HepG2 (cell line): ENCODE data around the gene BAIAP2L1. TPM values are rescaled to one million over a fixed set of nuclear protein-coding genes. Genes with fewer than 3 reads are reported as not detected.

Experiments
- ATF1 ChIP-seq: IDR thresholded peaks from 2 replicates; pipeline ENCODE4 v1.6.1; 2016; ENCODE audit warnings: mild to moderate bottlenecking, control low read depth
- MED13 ChIP-seq: sonication (generic); formaldehyde crosslinking; IDR thresholded peaks from 2 replicates; pipeline ENCODE4 v1.5.0; 2020; ENCODE audit warnings: missing genetic modification reagents
- PAF1 ChIP-seq: IDR thresholded peaks from 2 replicates; pipeline ENCODE4 v1.6.1; 2016; ENCODE audit warnings: missing genetic modification reagents, missing compliant biosample characterization
- PHF8 ChIP-seq: sonication (generic); formaldehyde crosslinking; IDR thresholded peaks from 2 replicates; pipeline ENCODE4 v1.5.0; 2020; ENCODE audit warnings: missing genetic modification reagents
- POGZ ChIP-seq: sonication (generic); formaldehyde crosslinking; IDR thresholded peaks from 2 replicates; pipeline ENCODE4 v1.4.0; 2020; ENCODE audit warnings: mild to moderate bottlenecking, missing genetic modification reagents
- SRSF9 ChIP-seq: fragments of 200-400 bp; formaldehyde crosslinking; IDR thresholded peaks from 2 replicates; pipeline ENCODE4 v1.6.1; 2018; ENCODE audit warnings: borderline replicate concordance, mild to moderate bottlenecking, low read depth, low read length; ENCODE audit not compliant: insufficient read depth, poor library complexity, severe bottlenecking
- ZKSCAN5 ChIP-seq: sonication (generic); formaldehyde crosslinking; IDR thresholded peaks from 2 replicates; pipeline ENCODE4 v1.5.1; 2020; ENCODE audit warnings: mild to moderate bottlenecking, missing genetic modification reagents
- ZNF367 ChIP-seq: sonication (generic); formaldehyde crosslinking; IDR thresholded peaks from 2 replicates; pipeline ENCODE4 v1.4.0; 2020; ENCODE audit warnings: missing genetic modification reagents, borderline replicate concordance
- ZNF564 ChIP-seq: sonication (generic); formaldehyde crosslinking; IDR thresholded peaks from 2 replicates; pipeline ENCODE4 v1.8.1; 2023; ENCODE audit warnings: mild to moderate bottlenecking, missing genetic modification reagents
- ZNF629 ChIP-seq: sonication (generic); formaldehyde crosslinking; conservative IDR thresholded peaks from 2 replicates; pipeline ENCODE4 v1.5.0; 2020; ENCODE audit warnings: missing genetic modification reagents
- ZNF672 ChIP-seq: sonication (generic); formaldehyde crosslinking; IDR thresholded peaks from 2 replicates; pipeline ENCODE4 v1.8.1; 2022; ENCODE audit warnings: missing genetic modification reagents
- ZNF703 ChIP-seq: sonication (generic); formaldehyde crosslinking; IDR thresholded peaks from 2 replicates; pipeline ENCODE4 v1.5.1; 2020; ENCODE audit warnings: missing genetic modification reagents, mild to moderate bottlenecking, moderate library complexity, borderline replicate concordance
- polyA plus RNA-seq, 8 experiments: library from polyadenylated mRNA; depleted of rRNA in 3 of 8; stranded (reverse) in 7 of 8; unstranded in 1 of 8; fragments of >200 nt; fragmentation: Illumina TruSeq in 4 of 8; extraction: Trizol in 4 of 8; gene quantifications; 2 replicates each; pipeline versions ENCODE4 v1.2.1 to v1.2.3, GENCODE V29; 2011 to 2016; ENCODE audit warnings: low read depth in 4 of 8, missing spikeins in 1 of 8, mixed read lengths in 1 of 8; ENCODE audit not compliant: insufficient read depth in 1 of 8
- total RNA-seq, 5 experiments: library from RNA; depleted of rRNA; stranded (reverse); fragments of >200 nt; fragmentation: Illumina TruSeq; extraction: Trizol; gene quantifications; 2 replicates each; pipeline ENCODE4 v1.2.3, GENCODE V29; 2016; ENCODE audit warnings: low read depth in 1 of 5
- TF ChIP-seq, protein P1 (sequence below): sonication (generic); formaldehyde crosslinking; IDR thresholded peaks from 2 replicates; pipeline ENCODE4 v1.5.0; 2020; ENCODE audit warnings: missing genetic modification reagents
- TF ChIP-seq, protein P2 (sequence below): sonication (generic); formaldehyde crosslinking; IDR thresholded peaks from 2 replicates; pipeline ENCODE4; 2020; ENCODE audit warnings: missing genetic modification reagents, mild to moderate bottlenecking, borderline replicate concordance
- TF ChIP-seq, protein P3 (sequence below): sonication (generic); formaldehyde crosslinking; IDR thresholded peaks from 2 replicates; pipeline ENCODE4 v1.4.0; 2020; ENCODE audit warnings: mild to moderate bottlenecking, missing genetic modification reagents
- TF ChIP-seq, protein P4 (sequence below): sonication (generic); formaldehyde crosslinking; IDR thresholded peaks from 2 replicates; pipeline ENCODE4 v1.8.1; 2023; ENCODE audit warnings: mild to moderate bottlenecking, inconsistent platforms, moderate library complexity, missing genetic modification reagents, borderline replicate concordance
- TF ChIP-seq, protein P5 (sequence below): sonication (generic); formaldehyde crosslinking; conservative IDR thresholded peaks from 2 replicates; pipeline ENCODE4 v1.8.0; 2022; ENCODE audit warnings: missing genetic modification reagents

Gene BAIAP2L1
- total and polyA plus RNA-seq, 2 of the 13 experiments (the other 11 are each of a cell fraction or from before 2014, with no cell fraction given), result 13.0 to 21.5 TPM

DNA sequence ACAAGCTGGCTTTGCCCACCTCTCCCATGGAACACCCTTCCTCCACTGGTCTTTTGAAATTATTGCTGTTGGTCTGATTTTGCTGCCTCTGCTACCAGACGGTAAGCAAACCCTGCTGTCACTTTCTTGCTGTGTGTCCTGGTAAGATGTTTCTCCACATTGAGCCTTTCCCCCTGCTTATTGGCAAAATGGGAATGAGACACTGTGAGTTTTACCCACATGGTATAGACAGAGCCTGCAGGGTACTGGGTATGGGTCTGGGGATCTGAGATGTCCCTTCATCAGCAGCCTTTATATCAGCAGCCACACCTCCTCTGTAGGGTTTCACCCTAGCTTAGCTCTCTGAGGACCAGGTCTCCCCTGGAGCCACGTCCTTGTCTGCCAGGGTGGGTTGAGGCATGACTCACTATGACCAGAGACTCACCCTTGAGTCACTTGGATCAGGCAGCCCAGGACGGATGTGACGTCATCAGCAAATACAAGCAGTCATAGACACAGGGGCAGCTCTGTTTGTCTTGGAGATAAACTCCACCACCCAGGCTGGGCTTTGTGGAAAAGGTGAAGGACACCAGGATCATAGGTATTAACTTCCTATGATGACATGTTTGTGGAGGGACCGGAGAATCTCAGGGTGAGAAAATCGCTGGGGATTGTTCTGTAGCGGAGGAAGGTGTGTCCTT is 17.9 kb upstream of the BAIAP2L1 start (continued):
- TF ChIP-seq, protein P1, sequence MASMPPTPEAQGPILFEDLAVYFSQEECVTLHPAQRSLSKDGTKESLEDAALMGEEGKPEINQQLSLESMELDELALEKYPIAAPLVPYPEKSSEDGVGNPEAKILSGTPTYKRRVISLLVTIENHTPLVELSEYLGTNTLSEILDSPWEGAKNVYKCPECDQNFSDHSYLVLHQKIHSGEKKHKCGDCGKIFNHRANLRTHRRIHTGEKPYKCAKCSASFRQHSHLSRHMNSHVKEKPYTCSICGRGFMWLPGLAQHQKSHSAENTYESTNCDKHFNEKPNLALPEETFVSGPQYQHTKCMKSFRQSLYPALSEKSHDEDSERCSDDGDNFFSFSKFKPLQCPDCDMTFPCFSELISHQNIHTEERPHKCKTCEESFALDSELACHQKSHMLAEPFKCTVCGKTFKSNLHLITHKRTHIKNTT (CRISPR knock-in tag), result no peak
- TF ChIP-seq ZNF367 (CRISPR knock-in tag) (no peak), PHF8 (CRISPR knock-in tag) (no peak), ATF1 (CRISPR knock-in tag) (peak; percentile 97), ZNF564 (CRISPR knock-in tag) (peak; percentile 61; the same call in 1 of the 2 replicates), SRSF9 (no peak), ZNF629 (CRISPR knock-in tag) (peak; percentile 57), ZKSCAN5 (CRISPR knock-in tag) (no peak), POGZ (peak; percentile 86), ZNF703 (CRISPR knock-in tag) (no peak; the same call in 1 of the 2 replicates), ZNF672 (CRISPR knock-in tag) (no peak), PAF1 (CRISPR knock-in tag) (no peak), MED13 (CRISPR knock-in tag) (peak; percentile 93)
- TF ChIP-seq, protein P2, sequence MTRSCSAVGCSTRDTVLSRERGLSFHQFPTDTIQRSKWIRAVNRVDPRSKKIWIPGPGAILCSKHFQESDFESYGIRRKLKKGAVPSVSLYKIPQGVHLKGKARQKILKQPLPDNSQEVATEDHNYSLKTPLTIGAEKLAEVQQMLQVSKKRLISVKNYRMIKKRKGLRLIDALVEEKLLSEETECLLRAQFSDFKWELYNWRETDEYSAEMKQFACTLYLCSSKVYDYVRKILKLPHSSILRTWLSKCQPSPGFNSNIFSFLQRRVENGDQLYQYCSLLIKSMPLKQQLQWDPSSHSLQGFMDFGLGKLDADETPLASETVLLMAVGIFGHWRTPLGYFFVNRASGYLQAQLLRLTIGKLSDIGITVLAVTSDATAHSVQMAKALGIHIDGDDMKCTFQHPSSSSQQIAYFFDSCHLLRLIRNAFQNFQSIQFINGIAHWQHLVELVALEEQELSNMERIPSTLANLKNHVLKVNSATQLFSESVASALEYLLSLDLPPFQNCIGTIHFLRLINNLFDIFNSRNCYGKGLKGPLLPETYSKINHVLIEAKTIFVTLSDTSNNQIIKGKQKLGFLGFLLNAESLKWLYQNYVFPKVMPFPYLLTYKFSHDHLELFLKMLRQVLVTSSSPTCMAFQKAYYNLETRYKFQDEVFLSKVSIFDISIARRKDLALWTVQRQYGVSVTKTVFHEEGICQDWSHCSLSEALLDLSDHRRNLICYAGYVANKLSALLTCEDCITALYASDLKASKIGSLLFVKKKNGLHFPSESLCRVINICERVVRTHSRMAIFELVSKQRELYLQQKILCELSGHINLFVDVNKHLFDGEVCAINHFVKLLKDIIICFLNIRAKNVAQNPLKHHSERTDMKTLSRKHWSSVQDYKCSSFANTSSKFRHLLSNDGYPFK (CRISPR knock-in tag), result no peak
- TF ChIP-seq, protein P3, sequence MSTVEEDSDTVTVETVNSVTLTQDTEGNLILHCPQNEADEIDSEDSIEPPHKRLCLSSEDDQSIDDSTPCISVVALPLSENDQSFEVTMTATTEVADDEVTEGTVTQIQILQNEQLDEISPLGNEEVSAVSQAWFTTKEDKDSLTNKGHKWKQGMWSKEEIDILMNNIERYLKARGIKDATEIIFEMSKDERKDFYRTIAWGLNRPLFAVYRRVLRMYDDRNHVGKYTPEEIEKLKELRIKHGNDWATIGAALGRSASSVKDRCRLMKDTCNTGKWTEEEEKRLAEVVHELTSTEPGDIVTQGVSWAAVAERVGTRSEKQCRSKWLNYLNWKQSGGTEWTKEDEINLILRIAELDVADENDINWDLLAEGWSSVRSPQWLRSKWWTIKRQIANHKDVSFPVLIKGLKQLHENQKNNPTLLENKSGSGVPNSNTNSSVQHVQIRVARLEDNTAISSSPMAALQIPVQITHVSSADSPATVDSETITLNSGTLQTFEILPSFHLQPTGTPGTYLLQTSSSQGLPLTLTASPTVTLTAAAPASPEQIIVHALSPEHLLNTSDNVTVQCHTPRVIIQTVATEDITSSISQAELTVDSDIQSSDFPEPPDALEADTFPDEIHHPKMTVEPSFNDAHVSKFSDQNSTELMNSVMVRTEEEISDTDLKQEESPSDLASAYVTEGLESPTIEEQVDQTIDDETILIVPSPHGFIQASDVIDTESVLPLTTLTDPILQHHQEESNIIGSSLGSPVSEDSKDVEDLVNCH (CRISPR knock-in tag), result no peak
- TF ChIP-seq, protein P4, sequence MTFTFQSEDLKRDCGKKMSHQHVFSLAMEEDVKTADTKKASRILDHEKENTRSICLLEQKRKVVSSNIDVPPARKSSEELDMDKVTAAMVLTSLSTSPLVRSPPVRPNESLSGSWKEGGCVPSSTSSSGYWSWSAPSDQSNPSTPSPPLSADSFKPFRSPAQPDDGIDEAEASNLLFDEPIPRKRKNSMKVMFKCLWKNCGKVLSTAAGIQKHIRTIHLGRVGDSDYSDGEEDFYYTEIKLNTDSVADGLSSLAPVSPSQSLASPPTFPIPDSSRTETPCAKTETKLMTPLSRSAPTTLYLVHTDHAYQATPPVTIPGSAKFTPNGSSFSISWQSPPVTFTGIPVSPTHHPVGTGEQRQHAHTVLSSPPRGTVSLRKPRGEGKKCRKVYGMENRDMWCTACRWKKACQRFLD (CRISPR knock-in tag), result no peak
- TF ChIP-seq, protein P5, sequence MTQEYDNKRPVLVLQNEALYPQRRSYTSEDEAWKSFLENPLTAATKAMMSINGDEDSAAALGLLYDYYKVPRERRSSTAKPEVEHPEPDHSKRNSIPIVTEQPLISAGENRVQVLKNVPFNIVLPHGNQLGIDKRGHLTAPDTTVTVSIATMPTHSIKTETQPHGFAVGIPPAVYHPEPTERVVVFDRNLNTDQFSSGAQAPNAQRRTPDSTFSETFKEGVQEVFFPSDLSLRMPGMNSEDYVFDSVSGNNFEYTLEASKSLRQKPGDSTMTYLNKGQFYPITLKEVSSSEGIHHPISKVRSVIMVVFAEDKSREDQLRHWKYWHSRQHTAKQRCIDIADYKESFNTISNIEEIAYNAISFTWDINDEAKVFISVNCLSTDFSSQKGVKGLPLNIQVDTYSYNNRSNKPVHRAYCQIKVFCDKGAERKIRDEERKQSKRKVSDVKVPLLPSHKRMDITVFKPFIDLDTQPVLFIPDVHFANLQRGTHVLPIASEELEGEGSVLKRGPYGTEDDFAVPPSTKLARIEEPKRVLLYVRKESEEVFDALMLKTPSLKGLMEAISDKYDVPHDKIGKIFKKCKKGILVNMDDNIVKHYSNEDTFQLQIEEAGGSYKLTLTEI, result no peak
